Choroid plexus epithelial cell (primary cell): ENCODE data around the gene STIL.

Source experiments
- DNase-seq: peaks from one replicate; pipeline ENCODE4 v3.0.0-alpha.2; 2010; ENCODE audit warnings: low read depth
- H3K4me3 ChIP-seq: 2 replicates; pipeline ENCODE4 v1.5.1; 2011; ENCODE audit warnings: low read depth, mild to moderate bottlenecking, control low read depth, low read length, moderate library complexity
- TF ChIP-seq, protein P1 (sequence below): conservative IDR thresholded peaks from 2 replicates; pipeline ENCODE4 v1.5.1; 2011; ENCODE audit warnings: low read depth, mild to moderate bottlenecking, control low read depth, inconsistent platforms, low read length, moderate library complexity

The STIL gene

GRCh38 chr1:47340227-47340626, 26.3 kb upstream of the STIL start:
- H3K4me3 ChIP-seq = no peak overlapping the region
- TF ChIP-seq, protein P1, sequence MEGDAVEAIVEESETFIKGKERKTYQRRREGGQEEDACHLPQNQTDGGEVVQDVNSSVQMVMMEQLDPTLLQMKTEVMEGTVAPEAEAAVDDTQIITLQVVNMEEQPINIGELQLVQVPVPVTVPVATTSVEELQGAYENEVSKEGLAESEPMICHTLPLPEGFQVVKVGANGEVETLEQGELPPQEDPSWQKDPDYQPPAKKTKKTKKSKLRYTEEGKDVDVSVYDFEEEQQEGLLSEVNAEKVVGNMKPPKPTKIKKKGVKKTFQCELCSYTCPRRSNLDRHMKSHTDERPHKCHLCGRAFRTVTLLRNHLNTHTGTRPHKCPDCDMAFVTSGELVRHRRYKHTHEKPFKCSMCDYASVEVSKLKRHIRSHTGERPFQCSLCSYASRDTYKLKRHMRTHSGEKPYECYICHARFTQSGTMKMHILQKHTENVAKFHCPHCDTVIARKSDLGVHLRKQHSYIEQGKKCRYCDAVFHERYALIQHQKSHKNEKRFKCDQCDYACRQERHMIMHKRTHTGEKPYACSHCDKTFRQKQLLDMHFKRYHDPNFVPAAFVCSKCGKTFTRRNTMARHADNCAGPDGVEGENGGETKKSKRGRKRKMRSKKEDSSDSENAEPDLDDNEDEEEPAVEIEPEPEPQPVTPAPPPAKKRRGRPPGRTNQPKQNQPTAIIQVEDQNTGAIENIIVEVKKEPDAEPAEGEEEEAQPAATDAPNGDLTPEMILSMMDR = no peak
- no peak for DNase-seq

DNA sequence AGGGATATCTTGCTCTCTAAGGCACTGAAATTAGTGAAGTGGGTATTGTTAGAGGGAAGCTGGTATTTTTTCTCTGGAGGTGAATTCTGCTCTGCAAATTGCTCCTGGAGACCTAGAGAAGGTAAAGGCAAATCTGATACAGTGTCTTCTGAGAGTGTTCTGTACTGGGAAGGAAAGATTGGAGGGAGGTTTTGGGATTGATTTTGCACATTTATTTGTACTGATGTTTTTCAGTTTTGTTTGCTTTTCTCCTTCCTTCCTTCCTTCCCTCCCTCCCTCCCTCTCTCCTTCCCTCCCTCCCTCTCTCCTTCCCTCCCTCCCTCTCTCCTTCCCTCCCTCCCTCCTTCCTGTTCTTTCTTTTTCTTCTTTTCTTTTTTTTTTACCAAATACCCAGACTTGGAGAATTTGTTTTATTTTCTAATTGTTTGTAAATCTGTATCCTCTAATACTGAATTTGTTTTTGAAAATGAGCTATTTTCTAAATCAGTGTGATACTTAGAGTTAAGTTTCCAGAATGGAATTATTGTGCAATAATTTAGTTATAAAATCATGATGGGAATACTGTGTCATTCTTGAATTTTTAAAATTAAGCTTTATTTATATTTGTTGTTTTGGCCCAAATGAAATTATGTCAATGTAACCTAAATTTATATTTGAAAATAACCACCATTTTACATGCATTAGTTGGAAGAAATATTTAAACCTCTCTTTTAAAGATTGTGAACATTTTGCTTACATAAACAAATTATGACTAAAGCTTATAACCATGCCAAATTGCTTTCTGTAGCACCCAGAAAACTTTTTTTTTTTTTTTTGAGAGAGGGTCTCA, 24.5 kb upstream of the STIL start:
- TF ChIP-seq, protein P1 = no peak
- DNase-seq = no peak

DNA sequence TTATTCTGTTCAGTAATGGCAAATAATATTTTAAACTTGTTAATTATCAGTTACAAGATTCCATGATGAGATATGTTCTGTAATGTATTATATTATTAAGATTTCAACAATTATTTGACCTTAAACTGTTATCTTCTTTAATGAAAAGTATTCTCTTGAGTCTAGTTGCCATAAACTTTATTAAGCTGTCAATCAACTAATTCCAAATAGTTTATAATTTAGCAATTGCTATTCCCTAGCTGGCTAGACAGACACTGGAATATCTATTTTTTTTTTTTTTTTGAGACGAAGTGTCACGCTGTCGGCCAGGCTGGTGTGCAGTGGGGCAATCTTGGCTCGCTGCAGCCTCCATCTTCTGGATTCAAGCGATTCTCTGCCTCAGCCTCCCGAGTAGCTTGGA, 23.4 kb upstream of the STIL start:
- no peak overlapping the region for H3K4me3 ChIP-seq
- TF ChIP-seq, protein P1 = no peak
- DNase-seq = no peak

More for the DNA sequence above, 24.5 kb upstream of the STIL start:
- no peak overlapping the region for H3K4me3 ChIP-seq

DNA sequence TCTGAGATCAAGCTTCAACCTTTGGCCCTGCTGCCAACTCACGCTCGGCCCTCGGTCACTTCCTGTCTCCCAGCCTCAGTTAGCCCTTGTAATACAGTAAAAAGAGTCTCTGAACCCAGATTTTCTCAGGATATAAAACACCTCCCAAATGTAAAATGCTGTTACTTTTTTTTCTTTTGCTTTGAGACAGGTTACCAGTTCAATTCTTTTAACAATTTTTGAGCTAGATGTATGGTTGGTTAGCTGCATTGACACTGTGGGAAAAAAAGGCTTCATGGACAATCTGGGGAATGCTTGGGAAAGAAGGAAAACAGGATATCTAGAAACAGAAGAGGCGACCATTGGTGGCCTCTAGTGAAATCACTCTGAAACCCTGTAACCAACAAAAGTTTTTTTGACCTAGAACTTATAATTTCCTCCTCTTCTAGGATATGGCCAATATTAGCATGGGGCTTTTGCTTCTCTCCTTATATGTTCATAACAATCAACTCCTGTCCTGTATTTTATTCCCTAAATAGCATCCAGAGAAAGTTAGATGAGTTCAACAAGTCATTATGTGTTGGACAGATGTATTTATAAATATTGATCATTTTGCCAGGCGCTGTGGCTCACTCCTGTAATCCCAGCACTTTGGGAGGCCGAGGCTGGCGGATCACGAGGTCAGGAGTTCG, 21.0 kb upstream of the STIL start:
- no peak for DNase-seq
- H3K4me3 ChIP-seq = peak overlapping the region; percentile 95
- TF ChIP-seq, protein P1 = no peak

DNA sequence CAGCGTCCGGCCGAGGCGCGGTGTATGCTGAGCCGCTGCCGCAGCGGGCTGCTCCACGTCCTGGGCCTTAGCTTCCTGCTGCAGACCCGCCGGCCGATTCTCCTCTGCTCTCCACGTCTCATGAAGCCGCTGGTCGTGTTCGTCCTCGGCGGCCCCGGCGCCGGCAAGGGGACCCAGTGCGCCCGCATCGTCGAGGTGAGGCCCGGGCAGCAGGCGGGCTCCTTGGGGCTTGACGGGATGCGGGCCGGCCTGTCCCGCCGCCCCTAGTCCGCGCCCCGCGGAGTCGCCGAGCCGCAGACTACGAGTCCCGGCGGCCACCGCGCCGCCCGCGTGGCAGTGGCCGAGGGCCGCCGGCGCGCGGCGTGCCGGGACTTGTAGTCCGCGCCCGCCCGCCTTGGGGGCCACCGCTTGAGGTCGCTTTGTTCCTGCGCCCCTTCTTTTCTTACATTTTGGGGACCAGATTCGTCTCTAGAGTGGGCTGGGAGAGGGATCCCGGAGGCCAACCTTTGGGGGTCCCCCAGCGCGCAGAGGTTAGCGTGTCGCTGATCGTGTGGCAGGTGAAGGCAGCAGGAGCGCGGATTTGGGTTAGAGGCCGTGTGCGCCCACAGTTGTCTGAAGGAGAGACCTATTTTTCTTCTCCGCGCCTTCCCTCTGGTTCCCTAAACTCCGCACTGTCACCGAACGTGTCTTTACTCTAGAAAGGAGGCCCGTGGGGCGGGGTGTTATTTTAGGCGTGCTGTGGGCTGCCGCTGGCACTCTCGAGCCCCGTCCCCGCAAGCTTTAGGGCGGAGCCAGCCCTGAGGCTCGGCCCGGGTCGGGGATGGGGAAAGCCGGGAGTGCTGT, 20.2 kb upstream of the STIL start:
- TF ChIP-seq, protein P1 = peak; percentile 43
- H3K4me3 ChIP-seq = peak overlapping the region; percentile 95
- peak; percentile 77 for DNase-seq

GRCh38 chr1:47333578-47333921, 19.6 kb upstream of the STIL start, which contains the start of gene CMPK1:
Gene CMPK1, plus strand, starts transcription at chr1:47333790. Its CDS starts 156 bp downstream, at chr1:47333946.
- peak; percentile 82 for DNase-seq
- TF ChIP-seq, protein P1 = peak; percentile 34

More at GRCh38 chr1:47333578-47333921, 19.6 kb upstream of the STIL start, which contains the start of gene CMPK1:
- peak within 1 kb of the TSS; percentile 95 for H3K4me3 ChIP-seq
